ENCODE data around the gene CDHR3.

The CDHR3 gene

DNA sequence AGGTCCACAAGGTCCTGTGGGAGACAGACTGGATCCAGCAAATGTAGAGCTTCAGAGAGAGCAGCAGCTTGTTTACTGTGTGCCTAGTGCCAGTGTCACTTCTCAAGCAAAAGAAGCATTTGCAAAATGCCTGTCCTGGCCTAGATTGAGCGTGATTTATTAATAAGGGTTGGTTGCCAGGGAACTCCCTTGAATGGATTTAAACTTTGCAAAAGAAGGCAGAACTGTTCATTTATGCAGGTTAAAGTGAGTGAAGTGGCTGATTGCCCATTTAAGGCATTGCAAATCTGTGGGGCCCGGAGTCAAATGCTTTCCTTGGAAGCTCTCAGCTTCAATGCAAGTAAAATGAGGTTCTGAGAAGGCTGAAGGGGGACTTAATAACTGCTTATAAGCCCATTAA lies 71.3 kb downstream of the CDHR3 start:
- DNase-seq = no peak
- TF ChIP-seq, protein P1, sequence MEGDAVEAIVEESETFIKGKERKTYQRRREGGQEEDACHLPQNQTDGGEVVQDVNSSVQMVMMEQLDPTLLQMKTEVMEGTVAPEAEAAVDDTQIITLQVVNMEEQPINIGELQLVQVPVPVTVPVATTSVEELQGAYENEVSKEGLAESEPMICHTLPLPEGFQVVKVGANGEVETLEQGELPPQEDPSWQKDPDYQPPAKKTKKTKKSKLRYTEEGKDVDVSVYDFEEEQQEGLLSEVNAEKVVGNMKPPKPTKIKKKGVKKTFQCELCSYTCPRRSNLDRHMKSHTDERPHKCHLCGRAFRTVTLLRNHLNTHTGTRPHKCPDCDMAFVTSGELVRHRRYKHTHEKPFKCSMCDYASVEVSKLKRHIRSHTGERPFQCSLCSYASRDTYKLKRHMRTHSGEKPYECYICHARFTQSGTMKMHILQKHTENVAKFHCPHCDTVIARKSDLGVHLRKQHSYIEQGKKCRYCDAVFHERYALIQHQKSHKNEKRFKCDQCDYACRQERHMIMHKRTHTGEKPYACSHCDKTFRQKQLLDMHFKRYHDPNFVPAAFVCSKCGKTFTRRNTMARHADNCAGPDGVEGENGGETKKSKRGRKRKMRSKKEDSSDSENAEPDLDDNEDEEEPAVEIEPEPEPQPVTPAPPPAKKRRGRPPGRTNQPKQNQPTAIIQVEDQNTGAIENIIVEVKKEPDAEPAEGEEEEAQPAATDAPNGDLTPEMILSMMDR (IDR thresholded peaks at IDR 0.05) = no peak
- H3K9me3 Mint-ChIP-seq = peaks cover 5% of the 10 kb centered on the region
- no peak overlapping the region for H3K27ac Mint-ChIP-seq
- peaks cover 29% of the 10 kb centered on the region for H3K4me1 Mint-ChIP-seq
- H3K4me3 Mint-ChIP-seq = no peak overlapping the region
- H3K36me3 Mint-ChIP-seq (ENCODE audit: low read depth) = no peaks in the 10 kb centered on the region
- H3K27me3 Mint-ChIP-seq (ENCODE audit: low read depth, poor library complexity) = peaks cover 22% of the 10 kb centered on the region

DNA sequence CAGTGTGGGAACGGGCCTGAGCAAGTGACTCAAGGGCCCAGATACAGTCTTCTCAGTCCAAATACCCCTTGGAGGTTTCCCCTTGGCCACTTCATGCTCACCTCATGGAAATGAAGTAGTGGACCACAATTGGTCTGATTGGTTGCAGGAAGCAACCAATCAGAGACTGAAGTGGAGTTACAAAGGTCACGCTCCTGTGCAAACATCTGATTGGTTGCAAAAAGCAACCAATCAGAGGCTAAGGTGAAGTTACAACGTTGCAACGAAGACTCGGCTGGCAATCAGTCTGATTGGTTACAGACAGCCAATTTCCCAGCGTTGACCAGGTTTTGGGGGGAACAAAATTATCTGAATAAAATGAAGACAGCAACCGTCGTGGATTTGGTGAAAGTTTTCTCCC lies 72.5 kb downstream of the CDHR3 start:
- DNase-seq = no peak
- no peak overlapping the region for H3K4me3 Mint-ChIP-seq

DNA sequence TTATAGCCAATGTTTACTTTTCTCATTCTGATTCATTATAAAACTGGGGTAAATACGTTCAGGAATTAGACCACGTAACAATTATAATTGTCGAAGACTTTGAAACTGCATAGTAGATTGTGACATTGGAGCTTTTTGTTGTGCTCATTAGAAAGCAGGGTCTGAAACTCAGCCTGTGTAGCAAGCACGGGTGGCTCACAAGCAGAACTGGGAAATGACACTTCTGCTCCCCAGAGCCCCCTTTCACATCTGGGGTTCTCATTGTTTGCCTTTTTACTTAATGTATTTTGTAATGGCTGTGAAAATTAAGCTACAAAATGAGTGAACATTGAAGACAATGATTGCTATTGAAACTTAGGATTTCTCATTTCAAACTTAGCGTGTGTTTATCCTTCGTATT lies 72.9 kb downstream of the CDHR3 start:
- H3K4me3 Mint-ChIP-seq = no peak overlapping the region
- H3K27ac Mint-ChIP-seq = no peak overlapping the region
- no peak for DNase-seq
- TF ChIP-seq, protein P1 (IDR thresholded peaks at IDR 0.05) = no peak
- H3K9me3 Mint-ChIP-seq = peaks cover 5% of the 10 kb centered on the region
- H3K27me3 Mint-ChIP-seq (ENCODE audit: low read depth, poor library complexity) = peaks cover 24% of the 10 kb centered on the region
- H3K4me1 Mint-ChIP-seq = peaks cover 34% of the 10 kb centered on the region
- H3K36me3 Mint-ChIP-seq (ENCODE audit: low read depth) = no peaks in the 10 kb centered on the region

More for the DNA sequence above, 72.5 kb downstream of the CDHR3 start:
- Mint-ChIP-seq H3K4me1 (peaks cover 33% of the 10 kb centered on the region), H3K36me3 (ENCODE audit: low read depth) (no peaks in the 10 kb centered on the region), H3K27ac (no peak overlapping the region), H3K27me3 (ENCODE audit: low read depth, poor library complexity) (peaks cover 22% of the 10 kb centered on the region), H3K9me3 (peaks cover 5% of the 10 kb centered on the region)
- TF ChIP-seq, protein P1 (IDR thresholded peaks at IDR 0.05) = no peak

DNA sequence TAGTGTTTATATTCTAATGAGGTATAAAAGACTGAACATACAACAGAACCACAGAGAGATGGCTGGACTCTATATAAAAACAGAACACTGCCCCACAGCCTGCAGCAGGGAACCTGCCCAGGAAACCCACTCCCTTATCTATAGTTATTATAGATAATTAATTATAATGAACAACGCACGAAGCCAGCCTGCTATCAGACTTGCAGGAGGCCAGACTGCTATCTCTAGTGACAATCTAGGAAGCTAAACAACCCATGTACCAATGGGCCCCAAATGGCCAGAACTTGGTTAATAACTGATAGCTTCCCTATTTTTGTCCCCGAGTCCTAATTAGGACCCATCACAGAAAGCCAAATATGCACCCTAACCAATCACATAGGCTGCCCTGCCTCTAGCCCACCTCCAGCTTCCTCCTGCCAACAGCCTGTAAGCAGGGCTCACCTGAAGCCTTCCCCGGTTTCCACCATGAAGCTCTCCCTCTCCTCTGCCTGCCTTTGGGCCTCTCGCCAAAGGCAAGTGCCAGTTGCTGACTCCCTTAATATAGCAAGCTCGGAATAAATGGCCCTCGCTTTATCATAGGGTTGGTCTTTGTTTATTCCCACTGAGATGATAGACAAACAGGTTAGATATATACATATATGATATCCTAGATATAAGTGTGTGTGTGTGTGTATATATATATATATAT lies 74.6 kb downstream of the CDHR3 start:
- H3K4me1 Mint-ChIP-seq = peaks cover 33% of the 10 kb centered on the region
- H3K9me3 Mint-ChIP-seq = no peaks in the 10 kb centered on the region
- H3K27me3 Mint-ChIP-seq (ENCODE audit: low read depth, poor library complexity) = peaks cover 17% of the 10 kb centered on the region
- H3K4me3 Mint-ChIP-seq = no peak overlapping the region
- no peak for DNase-seq
- H3K27ac Mint-ChIP-seq = no peak overlapping the region
- no peaks in the 10 kb centered on the region for H3K36me3 Mint-ChIP-seq (ENCODE audit: low read depth)
- TF ChIP-seq, protein P1 (IDR thresholded peaks at IDR 0.05) = no peak

DNA sequence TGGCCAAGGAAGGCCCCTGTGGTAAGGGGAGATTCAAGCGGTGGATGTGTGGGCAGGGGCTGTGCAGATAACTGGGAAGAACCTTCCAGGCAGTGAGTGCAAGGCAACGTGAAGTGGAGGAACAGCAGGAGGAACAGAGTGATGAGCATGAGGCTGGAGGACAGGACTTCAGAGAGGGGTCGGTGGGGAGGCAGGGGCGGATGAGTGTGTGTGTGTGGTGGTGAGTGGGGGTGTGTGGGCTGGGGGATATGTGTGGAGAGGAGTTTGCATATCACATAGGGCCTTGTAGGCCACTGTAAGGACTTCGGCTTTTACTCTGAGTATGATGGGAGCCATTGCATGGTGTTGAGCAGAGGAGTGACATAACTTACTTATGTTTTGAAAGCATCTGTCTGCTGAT lies 75.2 kb downstream of the CDHR3 start:
- no peak overlapping the region for H3K4me3 Mint-ChIP-seq
- no peaks in the 10 kb centered on the region for H3K9me3 Mint-ChIP-seq
- H3K27me3 Mint-ChIP-seq (ENCODE audit: low read depth, poor library complexity) = peaks cover 13% of the 10 kb centered on the region
- no peak for DNase-seq
- H3K27ac Mint-ChIP-seq = no peak overlapping the region
- H3K4me1 Mint-ChIP-seq = peaks cover 36% of the 10 kb centered on the region
- TF ChIP-seq, protein P1 (IDR thresholded peaks at IDR 0.05) = no peak
- H3K36me3 Mint-ChIP-seq (ENCODE audit: low read depth) = no peaks in the 10 kb centered on the region

DNA sequence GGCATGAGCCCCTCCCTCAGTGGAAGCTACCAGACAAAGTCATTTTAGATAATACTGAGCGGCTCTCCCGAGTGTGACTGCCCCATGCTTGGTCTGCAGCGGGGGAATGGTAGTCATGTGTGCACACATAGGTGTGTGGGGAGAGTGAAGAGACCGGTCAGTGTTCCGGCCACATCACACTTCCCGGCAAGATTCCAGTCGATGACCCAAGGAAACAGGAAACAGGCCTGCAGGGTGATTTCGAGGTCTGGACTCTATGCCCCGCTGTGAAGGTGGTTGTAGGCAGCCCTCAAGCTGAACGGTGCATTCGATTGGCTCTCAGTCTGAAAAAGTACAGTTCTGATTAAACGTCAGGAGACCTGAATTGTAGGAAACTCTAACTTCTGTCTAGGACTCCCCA lies 75.9 kb downstream of the CDHR3 start:
- no peak for DNase-seq
- H3K4me3 Mint-ChIP-seq = no peak overlapping the region
- H3K9me3 Mint-ChIP-seq = no peaks in the 10 kb centered on the region
- H3K27me3 Mint-ChIP-seq (ENCODE audit: low read depth, poor library complexity) = peaks cover 16% of the 10 kb centered on the region
- TF ChIP-seq, protein P1 (IDR thresholded peaks at IDR 0.05) = no peak
- H3K36me3 Mint-ChIP-seq (ENCODE audit: low read depth) = no peaks in the 10 kb centered on the region
- no peak overlapping the region for H3K27ac Mint-ChIP-seq
- peaks cover 36% of the 10 kb centered on the region for H3K4me1 Mint-ChIP-seq
